HUES6 (cell line): Measurements from ENCODE around the gene PHKG1.
"Not testable (repeated sequence)": the region's sequence is repeated elsewhere in the genome, so short reads cannot be mapped to it uniquely, and the experiment has no call there.

Source experiments
- H3K27ac ChIP-seq: 2 replicates; pipeline ENCODE4 v1.7.0; 2013; ENCODE audit warnings: low read depth, mild to moderate bottlenecking, low read length, inconsistent platforms
- H3K27me3 ChIP-seq: 2 replicates; pipeline ENCODE4 v1.6.1; 2013; ENCODE audit warnings: low read length; ENCODE audit not compliant: control insufficient read depth, insufficient read depth
- H3K36me3 ChIP-seq: 2 replicates; pipeline ENCODE4 v1.6.1; 2013; ENCODE audit warnings: low read length; ENCODE audit not compliant: control insufficient read depth, insufficient read depth
- H3K4me1 ChIP-seq: 2 replicates; pipeline ENCODE4 v1.6.1; 2013; ENCODE audit warnings: low read length; ENCODE audit not compliant: control insufficient read depth, insufficient read depth
- H3K4me3 ChIP-seq: 2 replicates; pipeline ENCODE4 v1.5.1; 2013; ENCODE audit warnings: low read depth, low read length
- H3K9ac ChIP-seq: one replicate; pipeline ENCODE4 v1.6.1; 2013; ENCODE audit warnings: mild to moderate bottlenecking, low read length
- H3K9me3 ChIP-seq: 2 replicates; pipeline ENCODE4 v1.6.1; 2013; ENCODE audit warnings: low read depth, low read length; ENCODE audit not compliant: control insufficient read depth, insufficient read depth

The PHKG1 gene

GRCh38 chr7:56062382-56062781, 30.4 kb downstream of the PHKG1 start:
- Histone ChIP-seq H3K4me1 (peaks cover 5% of the 10 kb centered on the region; the same call in 1 of the 2 replicates), H3K9ac (no peak overlapping the region), H3K27ac (no peak overlapping the region), H3K36me3 (peaks cover 66% of the 10 kb centered on the region), H3K27me3 (no peaks in the 10 kb centered on the region), H3K4me3 (no peak overlapping the region), H3K9me3 (no peaks in the 10 kb centered on the region)

GRCh38 chr7:56053993-56054392, 38.8 kb downstream of the PHKG1 start:
- Histone ChIP-seq H3K27me3 (no peaks in the 10 kb centered on the region), H3K4me1 (peaks cover 3% of the 10 kb centered on the region; the same call in 1 of the 2 replicates), H3K9ac (no peak overlapping the region), H3K4me3 (no peak overlapping the region), H3K36me3 (peaks cover 66% of the 10 kb centered on the region), H3K27ac (no peak overlapping the region), H3K9me3 (no peaks in the 10 kb centered on the region)

- Histone ChIP-seq H3K9ac (no peak overlapping the region), H3K9me3 (no peaks in the 10 kb centered on the region), H3K36me3 (peaks cover 60% of the 10 kb centered on the region), H3K4me3 (no peak overlapping the region), H3K4me1 (peaks cover 3% of the 10 kb centered on the region; the same call in 1 of the 2 replicates), H3K27ac (no peak overlapping the region), H3K27me3 (no peaks in the 10 kb centered on the region)
These were observed 39.4 kb downstream of the PHKG1 start for GRCh38 chr7:56053379-56053778.

GRCh38 chr7:56051339-56052191, 41.2 kb downstream of the PHKG1 start, which contains the start of the genes CCT6A and PSPH:
Gene CCT6A (plus strand): TSS chr7:56051765. CDS start chr7:56051849, 84 bp downstream.
Gene PSPH (minus strand): TSS chr7:56051444. CDS start chr7:56021212, 30,232 bp downstream.
- peak within 1 kb of the TSS; percentile 99 for H3K9ac ChIP-seq
- H3K9me3 ChIP-seq, result no peaks in the 10 kb centered on the region
- H3K4me1 ChIP-seq, result peaks cover 3% of the 10 kb centered on the region; the same call in 1 of the 2 replicates
- H3K36me3 ChIP-seq, result peaks cover 43% of the 10 kb centered on the region
- H3K27me3 ChIP-seq, result no peaks in the 10 kb centered on the region
- H3K27ac ChIP-seq, result peak within 1 kb of the TSS; percentile 96
- H3K4me3 ChIP-seq, result peak within 1 kb of the TSS; percentile 99

- Histone ChIP-seq H3K27ac (peak overlapping the region; percentile 89), H3K4me3 (peak overlapping the region; percentile 99), H3K36me3 (peaks cover 37% of the 10 kb centered on the region), H3K27me3 (no peaks in the 10 kb centered on the region), H3K4me1 (peaks cover 3% of the 10 kb centered on the region; the same call in 1 of the 2 replicates), H3K9me3 (no peaks in the 10 kb centered on the region), H3K9ac (peak overlapping the region; percentile 94)
These were observed 41.8 kb downstream of the PHKG1 start for GRCh38 chr7:56051053-56051338.

- not testable (repeated sequence) for H3K9ac ChIP-seq, H3K4me3 ChIP-seq, H3K27ac ChIP-seq, H3K4me1 ChIP-seq, H3K9me3 ChIP-seq, H3K27me3 ChIP-seq
- peaks cover 15% of the 10 kb centered on the region for H3K36me3 ChIP-seq
These were observed 44.0 kb downstream of the PHKG1 start for GRCh38 chr7:56048763-56049162.

- Histone ChIP-seq H3K27ac (no peak overlapping the region), H3K36me3 (peaks cover 10% of the 10 kb centered on the region), H3K9me3 (no peaks in the 10 kb centered on the region), H3K4me1 (peaks cover under 1% of the 10 kb centered on the region; the same call in 1 of the 2 replicates), H3K27me3 (no peaks in the 10 kb centered on the region), H3K4me3 (no peak overlapping the region), H3K9ac (no peak overlapping the region)
These were observed 44.5 kb downstream of the PHKG1 start for GRCh38 chr7:56048245-56048644.

GRCh38 chr7:56047446-56048116, 45.2 kb downstream of the PHKG1 start:
- H3K9ac ChIP-seq, H3K27ac ChIP-seq, H3K27me3 ChIP-seq, H3K4me1 ChIP-seq, H3K4me3 ChIP-seq, H3K36me3 ChIP-seq, H3K9me3 ChIP-seq: not testable (repeated sequence)

- H3K4me1 ChIP-seq, result no peaks in the 10 kb centered on the region
- no peak overlapping the region for H3K9ac ChIP-seq
- no peak overlapping the region for H3K4me3 ChIP-seq
- H3K27ac ChIP-seq, result no peak overlapping the region; the same call in 1 of the 2 replicates
- H3K36me3 ChIP-seq, result peaks cover 8% of the 10 kb centered on the region
- H3K9me3 ChIP-seq, result no peaks in the 10 kb centered on the region
- H3K27me3 ChIP-seq, result no peaks in the 10 kb centered on the region
These were observed 45.9 kb downstream of the PHKG1 start for GRCh38 chr7:56046721-56047445.

- not testable (repeated sequence) for H3K27me3 ChIP-seq, H3K27ac ChIP-seq, H3K4me3 ChIP-seq, H3K9me3 ChIP-seq, H3K4me1 ChIP-seq, H3K9ac ChIP-seq
- peaks cover 12% of the 10 kb centered on the region for H3K36me3 ChIP-seq
These were observed 47.0 kb downstream of the PHKG1 start for GRCh38 chr7:56045758-56046157.

GRCh38 chr7:56040730-56041129, 52.0 kb downstream of the PHKG1 start:
- Histone ChIP-seq H3K36me3 (peaks cover 14% of the 10 kb centered on the region), H3K9ac (no peak overlapping the region), H3K9me3 (no peaks in the 10 kb centered on the region), H3K4me1 (no peaks in the 10 kb centered on the region), H3K4me3 (no peak overlapping the region), H3K27me3 (no peaks in the 10 kb centered on the region), H3K27ac (no peak overlapping the region)
